GM21723 (cell line): ENCODE data around the gene SYT5.
A peak's percentile ranks its signal among the peaks of the same experiment; 100 is the strongest.
"Not testable (repeated sequence)": the region's sequence is repeated elsewhere in the genome, so short reads cannot be mapped to it uniquely, and the experiment has no call there.

ENCODE experiments used
- ATAC-seq: cut with Tn5 transposase; IDR thresholded peaks from one replicate; pipeline ENCODE4 v1.9.1; 2021; ENCODE audit warnings: mild to moderate bottlenecking, moderate library complexity; ENCODE audit not compliant: unreplicated experiment

Gene SYT5

DNA sequence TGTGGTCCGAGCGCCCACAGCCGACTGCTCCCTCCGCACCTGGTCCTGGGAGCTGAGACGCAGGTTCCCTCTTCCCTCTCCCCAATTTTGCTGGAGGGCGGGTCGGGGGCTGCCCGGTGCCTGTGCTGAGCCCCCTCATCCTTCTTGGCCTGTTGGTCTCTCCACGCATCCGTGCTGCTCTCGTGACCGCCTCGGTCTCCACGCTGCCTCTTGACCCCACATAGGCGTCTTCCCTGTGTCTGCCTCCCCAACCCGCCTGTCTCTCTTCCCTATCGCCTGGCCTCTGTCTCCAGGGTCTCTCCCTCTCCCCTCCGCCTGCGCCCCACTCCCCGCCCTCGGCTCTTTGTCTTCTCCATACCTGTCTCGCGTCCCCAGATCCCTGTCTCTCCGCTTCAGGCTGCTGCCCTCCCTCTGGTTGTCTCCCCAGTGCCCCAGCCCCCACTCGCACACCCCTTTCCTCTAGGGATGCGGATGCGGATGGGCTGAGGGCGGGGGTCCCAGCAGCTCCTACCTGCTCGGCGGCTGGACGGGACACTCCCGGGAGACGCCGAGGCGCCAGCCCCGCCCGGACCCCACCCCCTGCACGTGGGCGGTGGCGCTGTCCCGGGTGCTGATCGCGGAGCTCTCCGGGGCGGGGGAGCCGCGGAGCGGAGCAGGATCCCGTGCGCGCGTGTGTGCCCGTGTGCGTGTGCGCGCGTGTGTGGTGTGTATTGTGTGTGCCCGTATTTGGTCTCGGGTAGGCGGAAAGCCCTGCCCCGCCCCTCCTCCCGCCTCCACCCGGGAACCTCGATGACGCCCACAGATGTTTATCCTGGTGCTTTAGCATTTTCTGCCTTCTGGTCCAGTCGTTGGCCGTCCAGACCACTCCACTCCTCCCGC lies at the start of gene SYT5:
SYT5 (minus strand) TSS at position 684 of the 879 bp plus-strand sequence. CDS start 1,248 bp downstream, outside the sequence.
- peak; percentile 27 for ATAC-seq

DNA sequence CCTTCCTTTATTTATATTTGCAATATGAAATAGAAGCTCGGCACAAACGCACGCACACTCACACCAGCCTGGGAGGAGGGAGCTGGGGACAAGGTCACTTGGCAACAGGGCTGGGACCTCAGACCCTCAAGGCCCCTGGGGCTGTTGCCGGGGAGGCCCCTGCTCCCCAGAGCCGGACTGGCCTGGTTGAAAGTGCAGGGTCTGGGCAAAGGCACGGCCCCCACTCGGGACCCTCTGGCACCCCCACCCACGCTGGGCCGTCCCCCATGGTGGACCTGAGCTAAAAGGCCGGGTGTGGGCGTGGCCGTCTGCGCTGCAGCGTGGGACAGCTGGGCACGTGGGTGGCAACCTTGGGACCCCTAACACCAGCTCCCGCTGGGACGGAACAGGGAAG lies 49.7 kb upstream of the SYT5 start:
- no peak for ATAC-seq

DNA sequence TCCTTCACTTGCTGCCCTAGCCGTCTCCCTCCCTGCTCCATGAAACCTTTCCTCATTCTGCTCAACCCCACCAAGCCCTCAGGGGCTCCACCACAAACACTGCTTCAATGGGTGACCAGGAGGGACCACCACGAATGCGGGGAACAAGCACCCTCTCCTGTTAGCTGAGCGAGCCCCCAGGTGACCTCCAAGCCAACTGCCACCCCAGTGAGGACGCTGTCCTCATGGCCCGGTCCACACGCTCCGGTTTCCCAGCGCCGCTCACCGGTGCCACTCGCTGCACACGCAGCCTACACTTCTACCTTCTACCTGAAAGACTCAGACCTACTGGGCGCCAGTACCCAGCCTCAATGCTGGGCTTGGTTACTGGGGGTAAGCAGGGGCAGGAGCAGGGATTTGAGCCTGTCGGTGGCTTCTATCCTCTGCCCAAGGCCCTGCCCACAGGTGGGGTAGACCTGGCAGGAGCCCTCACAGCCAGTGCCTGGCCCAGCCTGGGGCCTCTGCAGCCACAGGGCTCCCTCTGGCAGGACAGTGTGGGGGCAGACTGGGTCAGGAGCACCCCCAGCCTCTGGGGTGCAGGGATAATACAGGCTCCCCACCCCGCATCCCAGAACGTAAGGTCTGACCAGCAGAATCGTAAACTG lies 49.2 kb upstream of the SYT5 start:
- ATAC-seq: no peak

DNA sequence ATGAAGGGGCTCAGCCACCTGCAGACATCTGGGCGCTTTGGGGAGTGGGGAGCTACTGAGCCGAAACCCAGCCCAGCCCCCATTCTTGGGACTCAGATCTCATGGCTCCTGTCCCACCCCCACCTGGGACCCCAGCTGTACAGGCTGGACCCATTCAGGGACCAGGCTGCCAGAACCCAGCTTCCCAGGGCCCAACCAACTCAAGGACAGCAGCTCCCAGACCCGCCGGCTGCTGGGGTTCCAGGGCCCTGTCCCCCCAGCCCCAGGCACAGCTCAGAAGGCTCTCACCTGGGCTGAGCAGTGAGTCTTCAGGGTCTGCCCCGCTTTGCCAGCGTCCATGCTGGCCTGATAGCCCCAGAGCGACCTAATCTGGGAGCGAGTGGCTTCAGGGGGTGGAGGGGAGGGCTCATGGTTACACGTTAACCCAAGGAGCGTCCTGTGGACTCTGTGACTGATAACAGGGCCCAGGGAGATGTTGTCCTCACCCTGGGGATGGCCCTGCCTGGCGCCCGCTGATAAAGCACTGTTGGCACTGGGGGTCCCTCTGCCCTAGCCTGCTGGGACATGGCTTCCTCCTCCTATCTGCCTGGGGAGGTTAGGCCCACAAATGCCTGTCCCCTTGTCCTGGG lies 48.4 kb upstream of the SYT5 start, which contains the start of gene TMEM86B:
TMEM86B (minus strand) TSS at position 361 of the 629 bp plus-strand sequence; CDS start at position 339, 22 bp downstream.
- no peak for ATAC-seq

DNA sequence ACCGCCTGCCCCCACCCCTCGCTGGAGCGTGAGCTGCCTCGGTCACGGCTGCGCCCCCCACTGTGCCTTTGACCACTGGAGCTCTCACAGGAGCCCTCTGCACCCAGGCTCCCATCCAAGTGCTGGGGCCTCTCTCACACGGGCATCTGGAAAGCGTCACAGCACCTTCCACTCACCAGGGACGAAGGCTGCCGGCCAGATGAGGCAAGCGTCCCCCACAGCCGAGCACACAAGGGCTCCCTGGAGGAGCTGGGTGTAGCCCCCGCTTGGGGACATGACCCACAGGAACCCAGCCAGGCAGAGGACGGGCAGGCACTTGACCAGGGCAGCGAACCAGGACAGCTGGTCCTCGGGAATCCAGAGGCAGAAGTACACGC lies 47.9 kb upstream of the SYT5 start:
- ATAC-seq: no peak

DNA sequence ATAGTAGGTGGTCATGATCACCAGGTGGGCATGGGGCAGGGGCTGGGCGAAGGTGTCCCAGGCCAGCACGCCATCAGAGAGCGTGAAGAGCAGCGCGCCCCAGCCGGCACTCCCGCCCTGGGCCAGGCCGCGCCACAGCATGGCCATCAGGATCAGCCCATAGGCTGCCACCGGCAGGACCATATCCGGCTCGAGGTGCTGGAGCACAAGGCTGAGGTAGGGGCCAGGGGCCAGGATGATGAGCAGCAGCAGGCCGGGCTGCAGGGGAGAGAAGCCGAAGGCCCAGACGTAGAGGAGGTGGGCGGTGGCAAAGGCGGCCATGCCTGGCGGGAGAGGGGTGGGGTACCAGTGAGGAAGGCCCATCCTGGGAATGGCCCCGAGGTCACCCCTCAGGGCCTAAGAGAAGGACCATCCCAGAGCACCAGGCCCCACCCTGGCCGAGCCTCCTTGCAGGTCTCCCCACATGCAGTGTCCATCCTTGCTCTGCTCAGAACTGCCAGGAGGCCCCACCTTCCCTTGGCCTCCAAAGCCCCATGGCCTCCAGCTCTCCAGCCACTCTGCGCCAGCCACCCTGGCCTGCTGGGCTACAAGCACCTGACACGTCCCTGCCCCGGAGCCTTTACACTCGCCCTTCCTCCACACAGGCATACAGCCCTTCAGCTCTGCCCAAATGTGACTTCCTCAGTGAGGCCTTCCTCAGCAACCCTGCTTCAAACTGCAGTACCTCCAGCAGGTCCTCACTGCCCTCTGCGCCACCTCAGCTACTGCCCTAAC lies 47.3 kb upstream of the SYT5 start:
- ATAC-seq: no peak

DNA sequence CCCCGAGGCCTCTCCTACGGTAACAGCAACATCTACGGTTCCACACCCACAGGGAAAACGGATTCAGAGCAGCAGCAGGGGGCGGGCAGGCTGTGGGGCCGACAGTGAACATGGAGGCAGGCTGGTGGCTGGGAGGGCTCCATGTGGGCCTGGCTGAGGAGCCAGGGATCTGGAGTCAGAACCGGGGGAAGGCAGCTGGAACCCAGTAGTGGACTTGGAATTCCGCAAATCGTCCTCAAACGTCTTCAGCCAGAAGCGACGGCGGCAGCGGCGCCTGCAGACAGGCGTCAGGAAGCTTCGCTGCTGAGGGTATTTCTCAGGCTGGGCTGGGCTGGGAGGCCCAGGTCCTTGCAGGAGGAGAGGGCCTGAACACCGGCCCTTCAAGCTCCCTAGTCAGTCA lies 46.7 kb upstream of the SYT5 start:
- ATAC-seq: no peak

DNA sequence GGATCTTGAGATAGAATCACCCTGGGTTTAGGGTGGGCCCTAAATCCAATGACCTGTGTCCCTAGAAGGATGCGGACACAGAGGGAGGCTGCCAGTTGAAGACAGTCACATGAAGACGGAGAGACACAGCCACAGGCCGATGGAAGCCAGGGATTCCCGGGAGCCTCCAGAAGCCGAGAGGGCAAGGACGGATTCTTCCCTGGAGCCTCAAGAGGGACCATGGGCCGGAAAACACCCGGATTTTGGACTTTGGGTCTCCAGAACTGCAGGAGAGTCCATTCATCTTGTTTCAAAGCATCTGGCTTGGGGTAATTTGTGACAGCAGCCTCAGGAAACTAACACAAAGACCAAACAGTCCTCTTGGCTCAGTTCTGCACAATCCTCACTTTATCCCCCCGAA lies 46.2 kb upstream of the SYT5 start:
- no peak for ATAC-seq

DNA sequence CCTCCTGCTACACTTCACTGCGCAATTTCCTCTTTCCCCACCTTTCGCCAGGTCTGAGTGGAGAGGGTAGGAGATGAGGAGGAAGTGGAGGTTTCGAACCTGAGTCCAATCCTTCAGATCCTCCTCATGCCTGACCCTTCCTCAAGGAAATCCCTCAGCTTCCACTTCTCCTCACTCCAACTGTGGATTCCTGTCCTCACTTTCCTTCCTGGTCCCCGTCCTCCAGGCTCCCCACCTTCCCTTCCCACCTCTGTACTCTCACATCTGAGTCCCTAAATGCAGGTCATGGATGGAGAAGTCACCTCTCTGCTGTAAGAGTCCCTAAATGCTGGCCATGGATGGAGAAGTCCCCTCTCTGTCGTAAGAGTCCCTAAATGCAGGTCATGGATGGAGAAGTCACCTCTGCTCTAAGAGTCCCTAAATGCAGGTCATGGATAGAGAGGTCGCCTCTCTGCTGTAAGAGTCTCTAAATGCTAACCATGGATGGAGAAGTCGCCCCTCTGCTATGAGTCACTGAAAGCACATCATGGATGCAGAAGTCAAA lies 45.4 kb upstream of the SYT5 start:
- ATAC-seq: no peak

DNA sequence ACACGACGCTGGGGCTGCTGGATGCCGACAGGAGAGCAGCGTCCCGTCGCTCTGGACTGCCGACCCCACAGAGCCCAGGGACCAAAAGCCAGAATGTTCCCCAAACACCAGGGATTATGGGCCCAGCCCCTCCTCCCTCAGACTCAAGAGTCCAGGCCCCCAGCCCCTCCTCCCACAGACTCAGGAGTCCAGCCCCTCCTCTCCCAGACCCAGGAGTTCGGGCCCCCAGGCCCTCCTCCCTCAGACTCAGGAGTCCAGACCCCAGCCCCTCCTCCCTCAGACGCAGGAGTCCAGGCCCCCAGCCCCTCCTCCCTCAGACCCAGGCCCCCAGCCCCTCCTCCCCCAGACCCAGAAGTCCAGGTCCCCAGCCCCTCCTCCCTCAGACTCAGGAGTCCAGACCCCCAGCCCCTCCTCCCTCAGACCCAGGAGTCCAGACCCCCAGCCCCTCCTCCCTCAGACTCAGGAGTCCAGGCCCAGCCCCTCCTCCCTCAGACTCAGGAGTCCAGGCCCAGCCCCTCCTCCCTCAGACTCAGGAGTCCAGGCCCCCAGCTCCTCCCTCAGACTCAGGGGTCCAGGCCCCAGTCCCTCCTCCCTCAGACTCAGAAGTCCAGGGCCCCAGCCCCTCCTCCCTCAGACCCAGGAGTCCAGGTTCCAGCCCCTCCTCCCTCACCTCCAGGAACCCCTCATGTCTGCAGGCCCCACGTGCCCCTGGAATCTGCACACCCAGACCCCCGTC lies 44.8 kb upstream of the SYT5 start:
- ATAC-seq: not testable (repeated sequence)

DNA sequence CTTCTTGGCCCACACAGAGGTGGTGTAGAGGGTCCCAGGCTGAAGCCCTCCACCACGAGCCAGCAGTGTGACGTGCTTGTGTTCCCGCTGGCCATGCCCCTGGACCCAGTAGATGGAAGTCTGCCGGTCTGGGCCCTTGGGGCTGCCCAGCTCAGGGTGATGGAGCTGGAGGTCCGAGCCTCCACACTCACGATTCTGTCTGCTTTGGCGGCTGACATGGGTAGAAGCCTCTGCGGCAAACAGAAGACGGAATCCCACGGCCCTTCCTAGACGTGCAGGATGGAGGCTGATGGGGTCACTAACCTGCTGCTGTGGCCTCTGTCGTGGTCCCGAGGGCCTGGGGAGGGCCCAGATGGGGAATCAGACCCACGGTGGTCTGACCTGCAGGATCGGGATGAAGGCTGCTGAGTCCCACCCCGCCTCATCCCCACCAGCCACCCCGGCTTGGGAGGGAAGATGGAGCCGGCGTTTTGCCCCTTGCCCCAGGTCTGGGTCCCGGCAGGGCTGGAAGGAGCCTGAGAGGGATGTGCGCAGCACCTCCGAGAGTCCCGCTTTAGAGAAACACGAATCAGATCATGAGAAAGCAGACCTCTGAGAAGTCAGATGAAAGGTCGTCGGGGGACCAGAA lies 44.1 kb upstream of the SYT5 start:
- no peak for ATAC-seq

DNA sequence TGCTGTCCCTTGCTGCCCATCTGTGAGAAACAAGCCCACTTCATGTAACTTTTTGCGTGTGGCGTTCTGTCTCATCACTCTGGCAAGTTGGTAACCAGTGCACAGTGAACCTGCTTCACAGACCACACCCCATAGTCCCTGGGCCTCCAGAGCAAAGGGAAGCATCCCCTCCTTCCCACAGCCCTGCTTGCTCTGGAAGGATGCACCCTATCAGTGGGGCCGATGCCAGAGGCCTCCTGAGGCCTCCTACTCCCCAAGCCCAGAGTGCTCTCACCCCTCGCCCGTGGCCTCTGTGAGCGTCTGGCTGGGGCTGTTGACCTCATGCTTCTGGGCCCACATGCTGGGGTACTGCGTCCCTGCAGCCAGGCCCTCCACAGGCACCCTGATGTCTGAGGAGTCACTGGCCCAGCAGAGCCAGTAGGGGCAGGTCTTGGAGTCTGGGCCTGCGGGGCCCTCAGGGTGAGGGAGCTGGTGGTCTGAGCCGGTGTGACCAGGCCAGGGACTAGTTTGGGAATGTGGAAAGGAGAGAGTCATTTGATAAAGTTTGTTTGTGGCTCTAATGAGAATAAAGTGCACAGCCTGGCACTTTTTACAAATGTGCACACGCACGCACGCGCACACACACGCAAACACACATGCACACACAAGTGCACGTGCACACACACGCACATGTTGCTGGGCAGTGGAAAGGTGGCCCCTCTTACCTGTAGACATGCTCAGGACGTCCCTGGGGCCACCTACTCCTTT lies 43.4 kb upstream of the SYT5 start:
- ATAC-seq: no peak

DNA sequence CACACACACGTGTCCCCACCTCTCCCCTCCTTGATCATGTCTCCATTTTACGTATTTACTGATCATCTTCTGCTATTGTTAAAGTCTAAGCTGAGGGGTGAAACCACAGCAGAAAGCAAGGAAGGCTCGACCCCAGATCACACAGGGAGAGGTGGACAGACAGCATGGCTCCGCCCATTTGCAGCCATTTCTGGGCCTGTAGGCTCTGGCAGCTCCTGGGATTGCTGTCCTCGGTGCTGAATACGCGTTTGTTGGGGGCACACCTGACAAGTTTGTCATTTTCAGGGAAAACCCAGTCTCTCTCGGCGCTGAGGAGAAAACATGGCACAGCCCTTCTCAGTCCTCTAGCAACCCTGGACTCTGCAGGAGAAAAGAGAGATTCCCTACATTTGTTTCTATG lies 40.4 kb upstream of the SYT5 start:
- ATAC-seq: no peak

DNA sequence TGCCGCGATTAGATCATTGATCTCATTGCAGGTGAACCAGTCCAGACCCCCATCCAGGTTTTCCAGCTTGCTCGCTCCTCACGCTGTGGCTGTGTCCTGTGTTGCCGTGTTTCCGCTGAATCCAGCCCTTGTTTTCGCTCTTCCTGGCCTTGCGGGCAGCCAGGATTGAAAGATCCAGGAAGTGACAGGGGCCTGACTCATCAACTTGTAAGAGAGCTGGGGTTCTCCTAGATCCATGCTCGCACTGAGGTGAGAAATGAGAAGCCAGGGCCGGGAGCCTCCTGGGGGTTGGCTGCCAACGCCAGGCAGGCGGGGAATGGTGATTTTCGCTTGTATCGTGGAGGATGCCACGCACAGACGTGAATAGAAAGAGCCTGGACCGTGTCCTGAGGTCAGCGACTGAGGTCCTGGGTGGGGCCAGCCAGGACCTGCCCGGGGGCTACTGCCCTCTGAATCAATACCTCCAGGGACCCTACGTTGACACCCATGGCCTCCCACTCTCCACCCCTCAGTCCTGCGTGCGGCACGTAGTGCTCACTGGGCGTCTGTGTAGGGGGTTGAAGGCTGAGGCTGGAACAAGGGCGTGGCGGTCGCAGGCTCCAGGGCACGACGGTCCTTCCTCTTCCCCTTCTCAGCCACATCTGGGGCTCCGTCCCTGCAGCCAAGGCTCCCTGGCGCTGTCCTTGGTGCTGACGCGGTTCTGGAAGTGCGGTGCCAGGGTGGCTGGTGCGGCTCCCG lies 36.5 kb upstream of the SYT5 start:
- ATAC-seq: no peak

DNA sequence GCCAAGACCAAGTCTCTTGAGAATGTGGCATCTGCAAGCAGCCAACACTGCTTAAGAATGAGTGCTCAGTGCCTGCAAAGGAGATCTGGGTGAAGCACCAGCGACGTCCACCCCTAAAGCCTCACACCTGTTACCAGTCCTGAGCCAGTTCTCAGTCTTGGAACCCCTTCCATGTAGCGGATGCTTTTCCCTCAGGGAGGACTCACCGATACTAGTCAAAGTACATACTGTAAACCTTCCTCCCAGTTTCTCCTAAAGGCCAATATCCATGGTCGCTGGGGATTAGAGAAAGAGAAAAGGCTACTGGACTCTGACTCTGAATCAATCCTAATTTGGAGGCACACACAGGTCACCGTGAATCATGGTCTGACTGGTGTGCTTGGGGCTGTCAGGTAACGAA lies 33.5 kb upstream of the SYT5 start:
- no peak for ATAC-seq

DNA sequence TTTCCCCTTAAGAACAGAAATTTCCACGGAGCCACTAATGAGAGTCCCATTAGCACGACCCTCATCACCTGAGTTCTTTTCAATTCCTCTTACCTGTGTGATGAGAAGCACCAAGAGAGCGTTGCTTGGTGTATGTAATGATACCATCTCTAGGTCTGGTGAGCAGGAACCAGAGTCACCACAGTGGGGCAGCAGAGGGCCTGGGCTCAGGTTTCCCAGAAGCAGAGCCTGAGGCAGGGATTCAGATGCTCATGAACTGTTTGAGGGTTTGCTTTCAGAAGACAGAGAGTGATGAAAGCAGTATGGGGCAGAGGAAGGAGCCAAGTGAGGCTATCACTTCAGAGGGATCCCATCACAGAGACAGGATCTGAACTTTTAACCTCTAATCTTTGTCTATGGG lies 32.4 kb upstream of the SYT5 start:
- ATAC-seq: no peak

DNA sequence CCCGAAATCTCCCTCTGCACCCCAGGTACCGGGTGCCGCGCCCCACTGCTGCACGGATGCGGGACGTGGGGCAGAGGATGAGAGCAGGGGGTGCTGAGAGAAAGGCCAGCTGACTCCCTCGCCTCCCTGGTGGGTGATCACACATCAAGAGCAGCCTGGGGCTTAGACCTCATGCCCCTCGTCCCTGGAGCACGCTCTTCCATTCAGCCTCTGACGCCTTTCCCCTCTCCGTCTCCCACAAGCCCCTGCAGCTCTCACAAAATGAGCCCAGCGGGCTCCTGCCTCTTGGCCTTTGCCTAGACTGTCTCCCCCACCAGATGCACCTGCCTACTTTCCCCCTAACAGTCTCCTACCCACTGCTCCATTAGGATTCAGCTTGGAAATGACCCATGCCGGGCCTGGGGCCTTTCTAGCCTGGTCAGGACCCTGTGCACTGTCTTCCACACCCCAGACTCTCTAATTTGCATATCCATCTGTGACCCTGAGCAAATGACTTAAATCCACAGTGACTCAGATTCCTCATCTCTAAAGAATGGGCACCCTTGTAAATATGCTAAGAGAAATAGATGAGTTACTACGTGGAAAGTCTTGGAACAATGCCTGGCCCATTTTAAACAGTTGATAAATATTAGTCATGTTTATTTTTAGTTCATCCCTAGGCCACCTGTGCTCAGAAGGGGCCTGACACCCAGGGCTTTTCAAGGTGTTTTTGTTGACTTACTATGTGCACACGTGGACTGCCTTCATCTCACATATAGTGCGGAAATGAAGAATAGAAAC lies 29.8 kb upstream of the SYT5 start:
- ATAC-seq: no peak
